Glomerular visceral epithelial cell (primary cell): ENCODE measurements around the gene SVOP.
"Not testable (repeated sequence)": the region's sequence is repeated elsewhere in the genome, so short reads cannot be mapped to it uniquely, and the experiment has no call there.

Source experiments
- DNase-seq: peaks from one replicate; pipeline ENCODE4 v3.0.0-alpha.2; 2016; ENCODE audit errors: extremely low spot score

Gene SVOP

GRCh38 chr12:109029411-109029810, 8.5 kb upstream of the SVOP start:
- DNase-seq: no peak

GRCh38 chr12:109028624-109029023, 7.8 kb upstream of the SVOP start:
- not testable (repeated sequence) for DNase-seq

GRCh38 chr12:109027767-109028166, 6.9 kb upstream of the SVOP start:
- DNase-seq: no peak

GRCh38 chr12:109020146-109020795, 597 bp downstream of the SVOP start:
- no peak for DNase-seq

- DNase-seq: no peak
Measured at GRCh38 chr12:109018296-109018695, 2.6 kb downstream of the SVOP start.

GRCh38 chr12:109016978-109017377, 3.9 kb downstream of the SVOP start:
- DNase-seq: no peak

GRCh38 chr12:109016016-109016415, 4.9 kb downstream of the SVOP start:
- DNase-seq: no peak

GRCh38 chr12:109014984-109015765, 5.7 kb downstream of the SVOP start:
- no peak for DNase-seq

- DNase-seq: no peak
Measured at GRCh38 chr12:109010259-109010658, 10.6 kb downstream of the SVOP start.

- DNase-seq: no peak
Measured at GRCh38 chr12:109009766-109010165, 11.1 kb downstream of the SVOP start.

GRCh38 chr12:109004017-109004416, 16.9 kb downstream of the SVOP start:
- DNase-seq: no peak

- no peak for DNase-seq
Measured at GRCh38 chr12:108996320-108996719, 24.5 kb downstream of the SVOP start.

- no peak for DNase-seq
Measured at GRCh38 chr12:108995370-108995992, 25.4 kb downstream of the SVOP start.

- DNase-seq: not testable (repeated sequence)
Measured at GRCh38 chr12:108990103-108990502, 30.8 kb downstream of the SVOP start.

- DNase-seq: peak; percentile 39
Measured at GRCh38 chr12:108989376-108989775, 31.5 kb downstream of the SVOP start.

- no peak for DNase-seq
Measured at GRCh38 chr12:108985750-108986149, 35.1 kb downstream of the SVOP start.

- no peak for DNase-seq
Measured at GRCh38 chr12:108983227-108983626, 37.6 kb downstream of the SVOP start.

- no peak for DNase-seq
Measured at GRCh38 chr12:108982621-108983219, 38.1 kb downstream of the SVOP start.

- no peak for DNase-seq
Measured at GRCh38 chr12:108981835-108982234, 39.0 kb downstream of the SVOP start.

GRCh38 chr12:108980831-108981618, 39.8 kb downstream of the SVOP start:
- peak; percentile 61 for DNase-seq

GRCh38 chr12:108977360-108977759, 43.5 kb downstream of the SVOP start:
- DNase-seq: no peak
